Rectal smooth muscle tissue (tissue), 1 donor: ENCODE measurements around the gene SLC13A5.

ENCODE experiments used
- H3K27ac ChIP-seq: one replicate; pipeline ENCODE4 v1.7.0; 2013; ENCODE audit warnings: low read depth, low read length, inconsistent platforms
- H3K27me3 ChIP-seq: one replicate; pipeline ENCODE4 v1.7.0; 2013; ENCODE audit warnings: low read length; ENCODE audit not compliant: control insufficient read depth, insufficient read depth
- H3K36me3 ChIP-seq: one replicate; pipeline ENCODE4 v1.7.0; 2013; ENCODE audit warnings: low read length; ENCODE audit not compliant: control insufficient read depth, insufficient read depth
- H3K4me1 ChIP-seq: one replicate; pipeline ENCODE4 v1.7.0; 2013; ENCODE audit warnings: low read length; ENCODE audit not compliant: control insufficient read depth, insufficient read depth
- H3K4me3 ChIP-seq: one replicate; pipeline ENCODE4 v1.7.0; 2013; ENCODE audit warnings: low read length
- H3K9ac ChIP-seq: one replicate; pipeline ENCODE4 v1.7.0; 2013; ENCODE audit warnings: low read length

SLC13A5 gene

DNA sequence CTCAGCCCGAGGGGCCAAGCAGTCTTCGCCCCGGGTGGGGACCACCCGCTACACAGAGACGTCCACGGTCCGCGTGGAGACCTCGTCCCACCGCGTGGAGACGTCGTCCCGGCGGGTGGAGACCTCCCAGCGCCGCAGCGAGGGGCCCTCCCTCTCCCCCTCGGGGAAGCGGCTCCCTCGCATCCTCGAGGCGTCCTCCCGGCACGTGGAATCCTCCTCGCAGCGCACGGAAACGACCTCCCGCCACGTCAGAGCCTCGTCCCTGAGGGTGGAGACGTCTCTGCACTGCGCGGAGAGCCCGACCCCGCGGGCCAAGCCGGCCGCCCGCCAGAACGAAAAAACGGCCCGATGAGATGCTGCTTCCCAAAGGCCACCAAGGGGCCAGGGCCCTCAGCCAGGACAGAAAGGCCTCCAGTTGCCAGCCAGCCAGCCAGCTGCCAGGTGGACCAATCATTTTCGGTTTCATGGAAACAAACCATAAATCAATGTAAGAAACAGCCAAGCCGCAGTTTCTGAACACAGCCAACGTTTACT is 61.2 kb downstream of the SLC13A5 start:
- H3K27ac ChIP-seq: peak overlapping the region; percentile 89
- peak overlapping the region; percentile 90 for H3K4me3 ChIP-seq
- peaks cover 13% of the 10 kb centered on the region for H3K4me1 ChIP-seq
- peaks cover 3% of the 10 kb centered on the region for H3K27me3 ChIP-seq
- peak overlapping the region; percentile 35 for H3K9ac ChIP-seq
- H3K36me3 ChIP-seq: no peaks in the 10 kb centered on the region

DNA sequence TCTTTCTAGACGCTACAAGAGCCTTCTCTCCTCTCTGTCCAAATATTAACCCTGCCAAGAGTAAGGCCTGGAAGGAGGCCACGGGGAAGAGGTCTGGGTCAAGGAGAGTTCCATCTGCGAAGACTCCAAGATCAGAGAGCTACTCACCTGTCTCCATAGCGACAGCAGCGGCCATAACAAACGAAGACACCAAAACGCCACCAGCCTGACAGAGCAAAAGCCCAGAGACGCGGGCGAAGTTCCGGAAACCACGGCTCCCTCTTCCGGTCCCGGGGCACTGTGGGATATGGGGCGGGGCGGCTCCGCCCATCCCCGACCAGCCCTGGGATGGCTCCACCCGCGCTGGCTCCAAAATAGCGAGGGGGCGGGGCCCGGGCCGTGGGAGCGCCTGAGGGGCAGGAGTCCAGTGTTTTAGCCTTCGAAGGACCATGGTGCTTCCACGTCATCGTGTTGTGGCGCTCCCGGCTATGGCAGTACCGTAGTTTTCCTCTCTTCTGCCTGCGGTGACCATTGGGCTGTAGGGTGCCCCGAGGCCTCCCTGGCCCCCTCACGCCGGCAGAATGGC is 61.7 kb downstream of the SLC13A5 start, which contains the start of the genes C17orf100 and MED31:
Gene C17orf100, plus strand, starts transcription at position 409 of the 565 bp plus-strand sequence. Its CDS starts 152 bp downstream, at position 561.
Gene MED31, minus strand, starts transcription at position 252 of the 565 bp plus-strand sequence. Its CDS starts 77 bp downstream, at position 175.
- Histone ChIP-seq H3K4me1 (peaks cover 13% of the 10 kb centered on the region), H3K9ac (peak within 1 kb of the TSS; percentile 50), H3K4me3 (peak within 1 kb of the TSS; percentile 90), H3K27me3 (peaks cover 3% of the 10 kb centered on the region), H3K27ac (peak within 1 kb of the TSS; percentile 89), H3K36me3 (peaks cover 2% of the 10 kb centered on the region)

DNA sequence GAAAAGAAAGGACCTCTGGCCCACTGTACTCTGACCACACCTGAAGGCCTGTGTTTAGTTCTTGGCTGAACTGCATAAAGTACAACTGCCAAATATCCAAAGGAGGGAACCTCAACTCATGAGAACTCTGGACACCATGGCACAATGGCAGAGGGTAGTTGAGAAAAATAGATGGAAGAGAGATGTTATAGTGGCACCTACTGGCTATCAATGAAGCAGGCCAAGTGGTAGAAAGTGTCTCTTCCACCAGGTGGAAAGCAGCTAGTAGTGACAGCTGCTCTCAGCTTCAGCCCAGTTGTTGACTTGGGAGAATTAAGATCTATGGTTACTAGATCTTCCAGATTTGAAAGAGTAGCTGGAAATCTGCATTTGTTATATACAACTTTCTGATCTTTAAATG is 65.0 kb downstream of the SLC13A5 start:
- H3K27me3 ChIP-seq: peaks cover 3% of the 10 kb centered on the region
- H3K4me3 ChIP-seq: no peak overlapping the region
- no peak overlapping the region for H3K9ac ChIP-seq
- H3K4me1 ChIP-seq: peaks cover 13% of the 10 kb centered on the region
- H3K36me3 ChIP-seq: peaks cover 13% of the 10 kb centered on the region
- no peak overlapping the region for H3K27ac ChIP-seq

DNA sequence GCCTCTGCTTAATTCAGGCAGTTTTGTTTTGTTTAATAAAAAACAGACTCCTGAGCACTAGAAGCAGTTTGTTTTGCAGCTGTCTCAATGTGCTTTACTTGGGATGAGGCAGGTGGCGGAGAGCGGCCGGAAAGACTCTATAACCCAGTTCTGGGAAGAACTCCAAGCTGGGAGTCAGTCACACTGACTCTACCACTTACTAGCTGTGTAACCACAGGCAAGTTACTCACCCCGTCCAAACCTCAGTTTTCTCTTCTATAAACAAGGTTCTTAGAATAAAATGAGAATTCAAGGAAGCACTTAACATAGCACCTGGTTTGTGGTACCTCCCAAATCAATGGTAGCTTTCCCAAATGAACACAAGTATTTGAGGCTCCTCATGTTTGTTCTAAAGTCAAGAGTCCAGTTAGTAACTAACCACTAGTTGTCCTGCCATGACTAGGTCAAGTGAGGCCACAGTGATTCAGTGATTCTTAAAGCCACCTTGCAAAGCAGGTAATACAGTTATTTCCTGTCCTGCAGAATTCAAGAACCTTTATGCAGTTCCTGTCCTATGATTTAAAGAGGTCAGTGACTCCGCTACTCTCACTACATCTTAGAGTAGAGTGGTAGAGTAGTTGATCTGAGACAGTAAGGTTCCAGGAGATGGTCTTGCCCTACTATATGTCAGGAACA is 69.6 kb downstream of the SLC13A5 start:
- Histone ChIP-seq H3K4me3 (no peak overlapping the region), H3K36me3 (peaks cover 14% of the 10 kb centered on the region), H3K4me1 (peaks cover 14% of the 10 kb centered on the region), H3K9ac (no peak overlapping the region), H3K27ac (no peak overlapping the region), H3K27me3 (no peaks in the 10 kb centered on the region)

DNA sequence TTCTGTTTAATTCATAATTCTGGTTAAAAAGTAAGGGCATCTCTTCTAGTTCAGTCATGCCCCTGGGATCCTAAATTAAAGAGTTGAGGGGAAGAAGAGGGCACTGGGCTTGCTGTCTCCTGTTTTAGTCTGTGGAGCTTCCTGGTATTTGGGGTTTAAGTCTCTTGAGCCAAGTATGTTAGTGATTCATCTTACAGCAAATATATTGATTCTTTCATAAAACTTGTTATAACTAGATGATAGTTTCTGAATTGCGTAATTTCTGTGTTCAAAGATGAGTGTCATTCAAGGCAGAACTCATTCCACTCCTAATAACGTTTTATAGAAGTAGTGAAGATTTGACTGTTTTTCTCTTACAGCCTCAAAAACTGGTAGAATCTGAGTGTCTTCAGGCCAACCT is 70.6 kb downstream of the SLC13A5 start:
- Histone ChIP-seq H3K27ac (no peak overlapping the region), H3K4me3 (no peak overlapping the region), H3K27me3 (no peaks in the 10 kb centered on the region), H3K36me3 (peaks cover 14% of the 10 kb centered on the region), H3K9ac (no peak overlapping the region), H3K4me1 (peaks cover 14% of the 10 kb centered on the region)

DNA sequence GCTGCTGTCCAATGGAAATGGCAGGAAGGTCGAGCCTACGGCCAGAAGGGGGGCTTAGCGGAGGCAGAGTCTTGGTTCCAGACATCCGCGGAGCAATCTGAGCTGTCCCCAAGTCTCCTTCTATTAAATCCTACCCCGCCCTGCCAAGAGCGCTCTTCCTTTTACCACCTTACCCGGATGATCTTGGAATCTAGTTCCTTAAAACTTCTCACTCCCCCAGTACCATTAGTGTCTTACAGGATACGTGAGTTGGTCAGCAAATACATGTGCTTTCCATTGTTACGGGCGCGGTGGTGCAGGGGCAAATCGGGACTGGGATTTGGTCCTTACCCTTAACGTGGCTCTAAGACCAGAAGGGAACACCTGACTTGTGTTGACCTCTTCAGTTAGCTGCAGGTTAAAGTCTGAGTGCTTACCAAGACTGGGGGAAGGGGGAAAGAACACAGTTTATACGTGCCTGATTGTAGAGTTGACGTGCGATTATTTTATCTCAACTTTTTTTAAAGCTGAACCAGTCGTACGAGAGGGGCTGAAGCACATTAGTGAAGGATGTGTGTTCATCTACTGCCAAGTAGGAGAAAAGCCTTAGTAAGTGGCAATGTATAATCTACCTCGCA is 71.8 kb downstream of the SLC13A5 start:
- Histone ChIP-seq H3K27me3 (no peaks in the 10 kb centered on the region), H3K4me1 (peaks cover 14% of the 10 kb centered on the region), H3K27ac (peak overlapping the region; percentile 83), H3K9ac (peak overlapping the region; percentile 80), H3K36me3 (peaks cover 12% of the 10 kb centered on the region), H3K4me3 (peak overlapping the region; percentile 98)

DNA sequence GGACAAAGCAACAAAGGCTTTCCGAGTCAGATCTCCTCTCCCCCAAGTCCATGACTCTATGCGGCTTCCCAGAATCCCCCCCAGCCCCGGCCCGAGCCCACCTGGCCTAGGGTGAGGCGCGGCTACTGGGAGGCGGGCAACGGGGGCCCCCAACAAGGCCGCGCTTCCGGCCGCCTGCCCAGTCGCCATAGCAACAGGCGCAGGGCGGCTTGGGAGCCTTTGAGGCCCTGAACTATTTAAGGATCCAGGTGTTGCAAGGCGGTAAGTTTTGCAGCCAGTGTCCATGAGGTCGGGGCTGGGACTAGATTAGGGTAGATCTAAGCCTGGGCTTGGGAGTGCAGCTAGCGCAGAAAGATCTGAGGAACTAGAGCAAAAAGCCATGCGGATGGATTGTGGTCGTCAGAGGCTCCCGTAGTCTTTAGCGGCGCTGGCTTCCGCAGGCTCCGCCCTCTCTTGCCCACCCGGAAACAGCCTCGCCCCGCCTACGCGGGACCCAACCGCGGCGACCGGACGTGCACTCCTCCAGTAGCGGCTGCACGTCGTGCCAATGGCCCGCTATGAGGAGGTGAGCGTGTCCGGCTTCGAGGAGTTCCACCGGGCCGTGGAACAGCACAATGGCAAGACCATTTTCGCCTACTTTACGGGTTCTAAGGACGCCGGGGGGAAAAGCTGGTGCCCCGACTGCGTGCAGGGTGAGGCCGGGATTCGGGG is 72.5 kb downstream of the SLC13A5 start, which contains the start of the genes KIAA0753 and TXNDC17:
Gene KIAA0753, minus strand, starts transcription at position 176 of the 711 bp plus-strand sequence. CDS start 5,608 bp downstream, outside the sequence.
Gene TXNDC17, plus strand, starts transcription at position 525 of the 711 bp plus-strand sequence. Its CDS starts 23 bp downstream, at position 548.
- peak within 1 kb of the TSS; percentile 98 for H3K4me3 ChIP-seq
- H3K27ac ChIP-seq: peak within 1 kb of the TSS; percentile 83
- no peaks in the 10 kb centered on the region for H3K27me3 ChIP-seq
- H3K36me3 ChIP-seq: peaks cover 12% of the 10 kb centered on the region
- H3K4me1 ChIP-seq: peaks cover 14% of the 10 kb centered on the region
- H3K9ac ChIP-seq: peak within 1 kb of the TSS; percentile 80

DNA sequence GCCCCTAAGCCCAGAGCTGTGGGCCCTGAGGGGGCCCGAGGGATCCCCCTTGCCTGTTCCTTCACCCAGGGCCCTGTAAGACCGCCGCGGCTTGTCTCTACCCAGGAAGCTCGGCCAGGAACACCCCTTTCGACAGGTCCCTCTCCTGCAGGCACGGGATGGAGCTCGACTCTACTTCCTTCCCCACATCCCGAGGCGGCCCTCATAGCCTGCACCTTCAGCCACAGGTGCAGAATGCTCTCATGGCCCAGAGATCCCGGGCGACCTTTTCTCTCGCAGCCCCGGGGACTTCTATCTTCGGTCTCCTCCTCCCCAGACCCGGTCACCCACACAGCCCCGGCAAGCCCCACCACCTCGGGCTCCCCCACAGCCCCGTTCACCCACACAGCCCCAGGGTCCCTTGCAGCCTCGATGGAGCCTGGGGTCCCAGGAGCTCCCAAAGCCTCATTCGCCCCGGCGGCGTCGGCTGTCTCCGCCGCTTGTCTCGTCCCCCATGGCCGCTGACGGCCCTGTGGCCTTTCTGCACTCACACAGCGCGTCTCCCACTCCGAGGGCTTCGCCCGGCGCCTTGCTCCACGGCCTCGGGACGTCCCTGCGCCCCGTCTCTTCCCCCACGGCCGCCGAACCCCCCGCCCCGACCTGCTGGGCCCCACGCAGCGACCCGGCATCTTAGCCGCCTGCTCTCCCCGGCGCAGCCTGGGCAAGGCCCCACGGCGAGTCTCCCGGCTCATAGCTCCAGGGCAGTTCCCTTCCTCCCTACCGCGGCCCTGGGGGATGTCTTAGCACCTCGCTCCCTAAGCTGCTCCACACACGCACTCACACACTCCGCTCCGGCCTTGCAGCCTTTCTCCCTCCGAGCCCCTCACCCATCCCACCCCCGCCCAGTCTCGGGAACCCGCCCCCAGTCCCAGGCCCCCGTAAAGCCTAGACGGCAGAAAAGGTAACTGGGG is 73.3 kb downstream of the SLC13A5 start:
- Histone ChIP-seq H3K4me1 (peaks cover 14% of the 10 kb centered on the region), H3K27me3 (no peaks in the 10 kb centered on the region), H3K27ac (peak overlapping the region; percentile 83), H3K4me3 (peak overlapping the region; percentile 98), H3K36me3 (peaks cover 12% of the 10 kb centered on the region), H3K9ac (peak overlapping the region; percentile 70)

DNA sequence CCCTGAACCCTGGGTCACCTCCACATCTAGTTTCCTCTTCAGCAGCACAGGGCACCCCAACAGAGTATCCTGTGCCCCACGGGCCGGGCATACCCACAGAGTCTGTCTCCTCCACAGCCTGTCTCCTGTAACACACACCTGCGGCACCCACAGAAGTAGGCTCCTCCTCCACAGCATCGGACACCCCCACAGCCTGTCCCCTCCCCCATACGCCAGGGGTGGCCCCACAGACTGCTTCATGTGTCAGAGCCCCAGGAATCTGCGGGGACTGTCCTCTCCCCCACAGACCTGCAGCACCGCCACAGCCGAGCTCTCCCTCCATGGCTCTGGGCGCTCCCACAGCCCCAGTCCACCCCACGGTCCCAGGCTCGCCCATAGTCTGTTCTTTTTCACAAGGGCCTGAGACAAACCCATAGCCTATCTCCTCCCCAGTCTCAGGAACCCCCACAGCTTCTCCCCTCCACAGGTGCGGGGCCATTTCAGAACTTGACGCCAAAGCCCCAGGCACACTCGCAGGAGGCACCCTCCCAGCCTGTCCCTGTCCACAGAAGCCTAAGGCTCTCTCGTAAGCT is 74.1 kb downstream of the SLC13A5 start:
- no peak overlapping the region for H3K9ac ChIP-seq
- no peaks in the 10 kb centered on the region for H3K27me3 ChIP-seq
- H3K36me3 ChIP-seq: peaks cover 11% of the 10 kb centered on the region
- H3K27ac ChIP-seq: no peak overlapping the region
- H3K4me3 ChIP-seq: peak overlapping the region; percentile 98
- H3K4me1 ChIP-seq: peaks cover 14% of the 10 kb centered on the region

DNA sequence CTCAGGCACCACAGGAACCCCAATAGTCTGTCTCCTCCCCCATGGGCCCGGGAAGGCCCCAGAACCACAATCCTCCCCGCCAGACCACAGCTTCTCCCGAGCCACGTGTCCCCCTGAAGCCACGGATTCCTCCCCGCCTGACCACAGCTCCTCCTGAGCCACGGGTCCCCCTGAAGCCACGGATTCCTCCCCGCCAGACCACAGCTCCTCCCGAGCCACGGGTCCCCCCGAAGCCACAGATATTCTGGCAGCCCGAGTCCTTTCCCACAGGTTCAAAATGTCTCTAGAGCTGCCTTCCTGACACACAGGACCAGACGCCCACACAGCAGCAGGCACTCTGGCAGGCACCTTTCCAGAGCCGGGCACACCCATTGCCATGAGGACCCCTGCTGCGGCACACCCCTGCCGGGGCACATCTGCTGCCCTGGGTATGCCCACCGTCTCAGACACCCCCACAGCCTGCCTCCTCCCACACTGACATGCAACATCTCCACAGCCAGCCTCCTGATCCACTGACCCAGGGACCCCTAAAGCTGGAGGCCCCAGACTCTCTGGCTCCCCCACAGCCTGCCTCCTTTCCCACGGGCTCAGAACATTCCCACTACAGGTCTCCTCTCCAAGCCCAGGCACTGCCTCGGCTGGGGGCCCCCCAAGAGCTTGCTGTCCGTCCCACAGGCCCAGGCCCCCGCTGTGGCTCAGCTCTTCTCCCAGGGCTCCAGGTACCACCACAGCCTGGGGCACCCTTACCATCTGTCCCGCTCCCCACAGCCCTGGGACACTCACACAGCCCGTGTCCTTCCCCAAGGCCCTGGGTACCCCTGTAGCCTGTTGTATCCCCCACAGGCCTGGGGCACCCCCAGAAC is 74.9 kb downstream of the SLC13A5 start:
- no peaks in the 10 kb centered on the region for H3K27me3 ChIP-seq
- no peak overlapping the region for H3K27ac ChIP-seq
- peaks cover 5% of the 10 kb centered on the region for H3K36me3 ChIP-seq
- peaks cover 14% of the 10 kb centered on the region for H3K4me1 ChIP-seq
- H3K4me3 ChIP-seq: peak overlapping the region; percentile 98
- H3K9ac ChIP-seq: no peak overlapping the region
